Adrenal gland (tissue), 5 donors: ENCODE data around the gene CSNK1A1.

Source experiments
- CTCF ChIP-seq, 6 experiments: fragments of 450-650 bp in 4 of 6; fragments of 200-600 bp in 2 of 6; sonication (generic) in 1 of 6; IDR thresholded peaks; 1 replicate in 5 of 6; 2 replicates in 1 of 6; pipeline versions ENCODE4 v1.5.1 to v1.8.0; 2016 to 2021; ENCODE audit warnings: antibody characterized with exemption in 6 of 6, mild to moderate bottlenecking in 2 of 6, moderate library complexity in 1 of 6
- POLR2A ChIP-seq, 2 donors: fragments of 450-650 bp; IDR thresholded peaks; one replicate each; pipeline ENCODE4 v1.6.1; 2017; ENCODE audit warnings: antibody characterized with exemption in 2 of 2, mild to moderate bottlenecking in 2 of 2, moderate library complexity in 1 of 2
- donor health status: DM: no; HTN: no; CAD: no.

- TF ChIP-seq POLR2A (IDR thresholded peaks at IDR 0.05), result no peak
- no peak for TF ChIP-seq CTCF (IDR thresholded peaks at IDR 0.05)
These were observed 49.7 kb upstream of the CSNK1A1 start for GRCh38 chr5:149600932-149601331.
